Uterus (tissue), 2 donors: ENCODE results near the gene RSRC1.

ENCODE experiments used
- CTCF ChIP-seq, 4 experiments: fragments of 200-600 bp in 2 of 4; fragments of 450-650 bp in 2 of 4; sonication (generic) in 2 of 4; IDR thresholded peaks; one replicate each; pipeline ENCODE4 v1.5.1; 2016 to 2019; ENCODE audit warnings: antibody characterized with exemption in 4 of 4, mild to moderate bottlenecking in 2 of 4, moderate library complexity in 1 of 4
- POLR2A ChIP-seq, 2 donors: fragments of 450-650 bp; IDR thresholded peaks; one replicate each; pipeline ENCODE4 v1.6.1; 2016; ENCODE audit warnings: antibody characterized with exemption in 2 of 2, mild to moderate bottlenecking in 1 of 2, moderate library complexity in 1 of 2

GRCh38 chr3:158205324-158205723 is 95.4 kb downstream of the RSRC1 start:
- no peak for TF ChIP-seq CTCF (IDR thresholded peaks at IDR 0.05)
- no peak for TF ChIP-seq POLR2A (IDR thresholded peaks at IDR 0.05)
